GM19025 (cell line): Measurements from ENCODE around the gene ISL1.

Source experiments
- ATAC-seq: cut with Tn5 transposase; IDR thresholded peaks from one replicate; pipeline ENCODE4 v1.9.1; 2021; ENCODE audit warnings: mild to moderate bottlenecking, low read depth, moderate library complexity; ENCODE audit not compliant: unreplicated experiment

Gene ISL1

DNA sequence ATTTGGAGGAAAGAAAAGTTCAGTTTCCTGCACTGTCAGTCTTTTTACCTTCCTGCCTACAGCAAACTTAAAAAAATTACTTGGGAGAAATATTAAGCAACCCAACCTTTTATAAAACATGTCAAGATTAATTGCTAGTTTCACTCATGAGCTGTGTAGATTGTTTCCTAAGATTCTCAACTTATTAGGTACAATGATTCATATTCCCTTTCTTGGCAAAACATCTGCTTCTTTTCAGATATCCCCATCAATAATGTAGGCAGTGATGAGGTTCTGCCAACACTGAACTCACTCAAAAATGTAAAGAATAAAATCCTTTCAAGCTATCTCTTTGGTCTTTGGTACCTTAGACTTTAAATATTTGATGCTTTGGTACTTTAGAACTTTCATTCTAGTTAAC, 56.0 kb downstream of the ISL1 start:
- ATAC-seq = no peak
